Tibial nerve (tissue), 4 donors: Measurements from ENCODE around the gene JARID2. TPM values are rescaled to one million over a fixed set of nuclear protein-coding genes. Genes with fewer than 3 reads are reported as not detected.
A peak's percentile ranks its signal among the peaks of the same experiment; 100 is the strongest.

Experiments used
- DNase-seq, 2 donors: peaks; one replicate each; pipeline ENCODE4 v3.0.0-alpha.2; 2019; ENCODE audit warnings: low spot score in 2 of 2
- H3K27ac ChIP-seq, 4 donors: fragments of 200-600 bp; sonication (generic) in 3 of 4; one replicate each; pipeline ENCODE4 v1.5.1; 2017 to 2019; ENCODE audit warnings: mild to moderate bottlenecking in 1 of 4
- H3K27me3 ChIP-seq, 2 donors: fragments of 200-600 bp; sonication (generic) in 1 of 2; one replicate each; pipeline versions ENCODE4 v1.5.1 to v1.6.0; 2017 to 2019
- H3K36me3 ChIP-seq, 3 donors: fragments of 200-600 bp; sonication (generic); one replicate each; pipeline ENCODE4 v1.5.1; 2018 to 2019
- H3K4me1 ChIP-seq, 4 donors: fragments of 200-600 bp; sonication (generic) in 3 of 4; one replicate each; pipeline ENCODE4 v1.5.1; 2017 to 2019
- H3K4me3 ChIP-seq, 4 donors: fragments of 200-600 bp; sonication (generic) in 3 of 4; one replicate each; pipeline ENCODE4 v1.5.1; 2017 to 2019; ENCODE audit warnings: mild to moderate bottlenecking in 1 of 4, moderate library complexity in 1 of 4
- H3K9me3 ChIP-seq, 4 donors: fragments of 200-600 bp; sonication (generic) in 3 of 4; one replicate each; pipeline ENCODE4 v1.5.1; 2017 to 2019
- CTCF ChIP-seq, 5 experiments: fragments of 200-600 bp in 3 of 5; fragments of 450-650 bp in 2 of 5; sonication (generic) in 3 of 5; IDR thresholded peaks; one replicate each; pipeline ENCODE4 v1.5.1; 2016 to 2019; ENCODE audit warnings: antibody characterized with exemption in 5 of 5, mild to moderate bottlenecking in 3 of 5, moderate library complexity in 2 of 5
- EP300 ChIP-seq, 2 donors: sonication (generic); formaldehyde crosslinking; IDR thresholded peaks; one replicate each; pipeline ENCODE4 v1.6.1; 2017; ENCODE audit warnings: antibody characterized with exemption in 2 of 2, mild to moderate bottlenecking in 1 of 2
- POLR2A ChIP-seq, 2 donors: fragments of 450-650 bp; IDR thresholded peaks; one replicate each; pipeline ENCODE4 v1.6.1; 2017; ENCODE audit warnings: antibody characterized with exemption in 2 of 2, mild to moderate bottlenecking in 2 of 2, moderate library complexity in 2 of 2
- WGBS, 2 donors: methylation state at CpG; one replicate each; pipeline ENCODE4 v1.1.5; 2018; 5-methylcytosine and 5-hydroxymethylcytosine counted together
- total RNA-seq, 4 donors: library from RNA; depleted of rRNA; stranded (reverse); fragments of >200 nt; gene quantifications; one replicate each; pipeline ENCODE4 v1.1.0, GENCODE V29; 2016

JARID2 gene
- total RNA-seq, 4 donors from 2014 or later = 9.0 to 26.1 (median 9.8) TPM

GRCh38 chr6:15276036-15276985 lies 30.4 kb downstream of the JARID2 start:
- Histone ChIP-seq H3K27ac (no peak overlapping the region), H3K36me3 (no peaks in the 10 kb centered on the region), H3K4me1 (peaks cover 0 to 53% (median 23%) of the 10 kb centered on the region in 4 donors), H3K27me3 (no peaks in the 10 kb centered on the region), H3K9me3 (no peaks in the 10 kb centered on the region), H3K4me3 (no peak overlapping the region)
- TF ChIP-seq CTCF (IDR thresholded peaks at IDR 0.05) (no peak), EP300 (IDR thresholded peaks at IDR 0.05) (no peak), POLR2A (IDR thresholded peaks at IDR 0.05) (no peak)
- no peak for DNase-seq
- WGBS, 2 donors = 84 to 90% methylated on average over 7 of the region's 7 CpGs

GRCh38 chr6:15279047-15279661 lies 33.3 kb downstream of the JARID2 start:
- WGBS, 2 donors = 82 to 89% methylated on average over 5 of the region's 5 CpGs

GRCh38 chr6:15280028-15280427 lies 34.2 kb downstream of the JARID2 start:
- no peaks in the 10 kb centered on the region for H3K9me3 ChIP-seq
- no peak for DNase-seq
- TF ChIP-seq CTCF (IDR thresholded peaks at IDR 0.05) = no peak
- TF ChIP-seq EP300 (IDR thresholded peaks at IDR 0.05) = peak; percentile 41 to 48
- H3K36me3 ChIP-seq = no peaks in the 10 kb centered on the region
- H3K27me3 ChIP-seq = no peaks in the 10 kb centered on the region
- WGBS, 2 donors = 12 to 13% methylated on average over 6 of the region's 6 CpGs
- H3K27ac ChIP-seq = no peak overlapping the region
- H3K4me3 ChIP-seq = no peak overlapping the region
- peaks cover 0 to 53% (median 23%) of the 10 kb centered on the region in 4 donors for H3K4me1 ChIP-seq

More at GRCh38 chr6:15279047-15279661, 33.3 kb downstream of the JARID2 start:
- Histone ChIP-seq H3K4me1 (peaks cover 0 to 55% (median 25%) of the 10 kb centered on the region in 4 donors), H3K36me3 (no peaks in the 10 kb centered on the region), H3K27me3 (no peaks in the 10 kb centered on the region), H3K27ac (no peak overlapping the region), H3K4me3 (no peak overlapping the region), H3K9me3 (no peaks in the 10 kb centered on the region)
- TF ChIP-seq POLR2A (IDR thresholded peaks at IDR 0.05) (no peak), EP300 (IDR thresholded peaks at IDR 0.05) (no peak), CTCF (IDR thresholded peaks at IDR 0.05) (no peak)
- DNase-seq = no peak

- no peak for TF ChIP-seq POLR2A (IDR thresholded peaks at IDR 0.05)
- no peak for TF ChIP-seq CTCF (IDR thresholded peaks at IDR 0.05)
- TF ChIP-seq EP300 (IDR thresholded peaks at IDR 0.05) = no peak
- Histone ChIP-seq H3K27me3 (no peaks in the 10 kb centered on the region), H3K4me1 (peaks cover 0 to 54% (median 19%) of the 10 kb centered on the region in 4 donors), H3K27ac (no peak overlapping the region), H3K9me3 (no peaks in the 10 kb centered on the region), H3K36me3 (no peaks in the 10 kb centered on the region), H3K4me3 (no peak overlapping the region)
- DNase-seq = no peak
- WGBS, 2 donors = 97 to 98% methylated on average over 8 of the region's 8 CpGs
Measured at GRCh38 chr6:15280961-15281360, 35.1 kb downstream of the JARID2 start.

- 88 to 90% methylated on average over 4 of the region's 4 CpGs for WGBS, 2 donors
- H3K4me3 ChIP-seq = no peak overlapping the region
- H3K27ac ChIP-seq = no peak overlapping the region
- H3K9me3 ChIP-seq = no peaks in the 10 kb centered on the region
- H3K36me3 ChIP-seq = no peaks in the 10 kb centered on the region
- no peak for DNase-seq
- no peaks in the 10 kb centered on the region for H3K27me3 ChIP-seq
- peaks cover 0 to 51% (median 19%) of the 10 kb centered on the region in 4 donors for H3K4me1 ChIP-seq
- TF ChIP-seq CTCF (IDR thresholded peaks at IDR 0.05) = no peak
- TF ChIP-seq POLR2A (IDR thresholded peaks at IDR 0.05) = no peak
- TF ChIP-seq EP300 (IDR thresholded peaks at IDR 0.05) = no peak
Measured at GRCh38 chr6:15282334-15282733, 36.5 kb downstream of the JARID2 start.
